Esophagus muscularis mucosa (tissue), 3 donors: Measurements from ENCODE around the gene HSPA4.

ENCODE experiments used
- POLR2A ChIP-seq: fragments of 450-650 bp; IDR thresholded peaks from one replicate; pipeline ENCODE4 v1.6.1; 2017; ENCODE audit warnings: antibody characterized with exemption, moderate library complexity, mild to moderate bottlenecking, low read depth
- TF ChIP-seq, protein P1 (sequence below), 3 experiments: fragments of 200-600 bp in 2 of 3; fragments of 450-650 bp in 1 of 3; sonication (generic) in 2 of 3; IDR thresholded peaks; one replicate each; pipeline ENCODE4 v1.5.1; 2017 to 2019; ENCODE audit warnings: antibody characterized with exemption in 3 of 3, mild to moderate bottlenecking in 2 of 3, moderate library complexity in 1 of 3

DNA sequence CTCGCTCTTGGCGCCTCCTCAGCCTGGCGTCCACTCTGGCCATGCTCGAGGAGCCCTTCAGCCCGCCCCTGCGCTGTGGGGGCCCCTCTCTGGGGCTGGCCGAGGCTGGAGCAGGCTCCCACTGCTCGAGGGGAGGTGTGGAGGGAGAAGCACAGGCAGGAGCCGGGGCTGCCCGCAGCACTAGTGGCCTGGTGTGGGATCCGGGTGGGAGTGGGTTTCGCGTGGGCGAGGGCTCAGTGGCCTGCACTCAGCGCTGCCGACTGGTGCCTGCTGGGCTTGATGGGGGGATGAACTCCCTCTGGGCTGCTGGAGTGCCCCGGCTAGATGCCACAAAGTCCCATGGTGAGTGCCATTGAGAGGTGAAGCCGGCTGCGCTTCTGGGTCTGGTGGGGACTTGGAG is 4.4 kb upstream of the HSPA4 start:
- TF ChIP-seq, protein P1, sequence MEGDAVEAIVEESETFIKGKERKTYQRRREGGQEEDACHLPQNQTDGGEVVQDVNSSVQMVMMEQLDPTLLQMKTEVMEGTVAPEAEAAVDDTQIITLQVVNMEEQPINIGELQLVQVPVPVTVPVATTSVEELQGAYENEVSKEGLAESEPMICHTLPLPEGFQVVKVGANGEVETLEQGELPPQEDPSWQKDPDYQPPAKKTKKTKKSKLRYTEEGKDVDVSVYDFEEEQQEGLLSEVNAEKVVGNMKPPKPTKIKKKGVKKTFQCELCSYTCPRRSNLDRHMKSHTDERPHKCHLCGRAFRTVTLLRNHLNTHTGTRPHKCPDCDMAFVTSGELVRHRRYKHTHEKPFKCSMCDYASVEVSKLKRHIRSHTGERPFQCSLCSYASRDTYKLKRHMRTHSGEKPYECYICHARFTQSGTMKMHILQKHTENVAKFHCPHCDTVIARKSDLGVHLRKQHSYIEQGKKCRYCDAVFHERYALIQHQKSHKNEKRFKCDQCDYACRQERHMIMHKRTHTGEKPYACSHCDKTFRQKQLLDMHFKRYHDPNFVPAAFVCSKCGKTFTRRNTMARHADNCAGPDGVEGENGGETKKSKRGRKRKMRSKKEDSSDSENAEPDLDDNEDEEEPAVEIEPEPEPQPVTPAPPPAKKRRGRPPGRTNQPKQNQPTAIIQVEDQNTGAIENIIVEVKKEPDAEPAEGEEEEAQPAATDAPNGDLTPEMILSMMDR (IDR thresholded peaks at IDR 0.05), result no peak
- no peak for TF ChIP-seq POLR2A
